GM12874 (cell line): ENCODE results near the gene POP5.

ENCODE experiments used
- TF ChIP-seq, protein P1 (sequence below): IDR thresholded peaks from 2 replicates; pipeline ENCODE4 v1.5.1; 2011; ENCODE audit warnings: low read depth, mild to moderate bottlenecking, control low read depth, low read length, moderate library complexity; ENCODE audit not compliant: insufficient read depth

POP5 gene

DNA sequence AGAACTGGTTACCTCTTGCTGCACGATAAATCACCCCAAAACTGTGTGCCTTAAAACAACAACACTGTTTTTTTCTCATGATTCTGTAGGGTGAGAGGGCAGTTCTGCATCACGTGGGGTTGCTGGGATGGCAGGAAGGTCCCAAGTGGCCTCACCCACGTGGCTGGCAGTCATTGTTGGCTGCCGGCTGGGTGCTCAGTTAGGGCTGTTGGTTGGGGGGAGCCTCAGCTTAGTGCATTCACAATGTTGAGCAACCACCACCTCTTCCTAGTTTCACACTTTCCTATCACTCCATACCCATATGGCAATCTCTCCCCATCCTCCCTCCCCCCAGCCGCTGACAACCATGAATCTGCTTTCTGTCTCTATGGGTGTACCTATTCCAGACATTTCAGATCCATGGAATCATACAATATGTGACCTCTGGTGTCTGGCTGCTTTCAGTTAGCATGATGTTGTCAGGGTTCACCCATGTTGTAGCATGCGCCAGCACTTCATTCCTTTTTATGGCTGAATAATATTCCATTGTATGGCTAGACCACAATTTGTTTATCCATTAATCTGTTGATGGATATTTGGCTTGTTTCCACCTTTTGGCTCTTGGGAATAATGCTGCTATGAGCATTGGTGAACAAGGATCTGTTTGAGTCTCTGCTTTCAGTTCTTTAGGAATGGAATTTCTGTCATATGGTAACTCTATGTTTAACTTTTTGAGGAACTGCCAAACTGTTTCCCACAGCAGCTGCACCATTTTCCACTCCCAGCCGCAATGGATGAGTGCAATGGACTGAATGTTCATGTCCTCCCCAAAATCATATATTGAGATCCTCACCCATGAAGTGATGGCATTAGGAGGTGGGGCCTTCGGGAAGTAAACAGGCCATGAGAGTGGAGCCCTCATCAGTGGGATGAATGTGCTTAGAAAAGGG is 11.2 kb upstream of the POP5 start:
- TF ChIP-seq, protein P1, sequence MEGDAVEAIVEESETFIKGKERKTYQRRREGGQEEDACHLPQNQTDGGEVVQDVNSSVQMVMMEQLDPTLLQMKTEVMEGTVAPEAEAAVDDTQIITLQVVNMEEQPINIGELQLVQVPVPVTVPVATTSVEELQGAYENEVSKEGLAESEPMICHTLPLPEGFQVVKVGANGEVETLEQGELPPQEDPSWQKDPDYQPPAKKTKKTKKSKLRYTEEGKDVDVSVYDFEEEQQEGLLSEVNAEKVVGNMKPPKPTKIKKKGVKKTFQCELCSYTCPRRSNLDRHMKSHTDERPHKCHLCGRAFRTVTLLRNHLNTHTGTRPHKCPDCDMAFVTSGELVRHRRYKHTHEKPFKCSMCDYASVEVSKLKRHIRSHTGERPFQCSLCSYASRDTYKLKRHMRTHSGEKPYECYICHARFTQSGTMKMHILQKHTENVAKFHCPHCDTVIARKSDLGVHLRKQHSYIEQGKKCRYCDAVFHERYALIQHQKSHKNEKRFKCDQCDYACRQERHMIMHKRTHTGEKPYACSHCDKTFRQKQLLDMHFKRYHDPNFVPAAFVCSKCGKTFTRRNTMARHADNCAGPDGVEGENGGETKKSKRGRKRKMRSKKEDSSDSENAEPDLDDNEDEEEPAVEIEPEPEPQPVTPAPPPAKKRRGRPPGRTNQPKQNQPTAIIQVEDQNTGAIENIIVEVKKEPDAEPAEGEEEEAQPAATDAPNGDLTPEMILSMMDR: no peak

DNA sequence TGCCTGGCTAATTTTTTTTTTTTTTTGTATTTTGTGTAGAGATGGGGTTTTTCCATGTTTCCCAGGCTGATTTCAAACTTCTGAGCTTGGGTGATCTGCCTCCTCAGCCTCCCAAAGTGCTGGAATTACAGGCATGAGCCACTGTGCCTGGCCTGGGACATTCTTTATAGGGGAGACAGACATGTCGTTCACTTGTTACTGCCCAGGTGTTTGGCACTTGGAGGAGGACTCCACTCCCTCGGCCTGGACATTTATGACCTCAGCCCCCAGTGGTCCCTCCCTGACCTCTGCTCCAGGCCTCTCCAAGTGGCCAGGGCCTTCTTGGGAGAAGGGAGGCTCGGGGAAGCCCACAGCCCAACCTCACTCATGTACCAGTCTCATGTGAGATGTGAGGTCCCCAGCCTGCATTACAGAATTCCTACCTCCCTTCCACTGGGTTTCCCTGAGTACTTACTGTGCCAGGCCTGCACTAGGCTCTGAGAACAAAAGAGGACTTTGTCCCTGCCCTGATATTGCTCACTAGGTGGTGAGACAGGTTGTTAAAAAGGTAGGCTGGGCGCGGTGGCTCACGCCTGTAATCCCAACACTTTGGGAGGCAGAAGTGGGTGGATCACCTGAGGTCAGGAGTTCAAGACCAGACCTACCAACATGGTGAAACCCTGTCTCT is 9.7 kb upstream of the POP5 start:
- TF ChIP-seq, protein P1: no peak

DNA sequence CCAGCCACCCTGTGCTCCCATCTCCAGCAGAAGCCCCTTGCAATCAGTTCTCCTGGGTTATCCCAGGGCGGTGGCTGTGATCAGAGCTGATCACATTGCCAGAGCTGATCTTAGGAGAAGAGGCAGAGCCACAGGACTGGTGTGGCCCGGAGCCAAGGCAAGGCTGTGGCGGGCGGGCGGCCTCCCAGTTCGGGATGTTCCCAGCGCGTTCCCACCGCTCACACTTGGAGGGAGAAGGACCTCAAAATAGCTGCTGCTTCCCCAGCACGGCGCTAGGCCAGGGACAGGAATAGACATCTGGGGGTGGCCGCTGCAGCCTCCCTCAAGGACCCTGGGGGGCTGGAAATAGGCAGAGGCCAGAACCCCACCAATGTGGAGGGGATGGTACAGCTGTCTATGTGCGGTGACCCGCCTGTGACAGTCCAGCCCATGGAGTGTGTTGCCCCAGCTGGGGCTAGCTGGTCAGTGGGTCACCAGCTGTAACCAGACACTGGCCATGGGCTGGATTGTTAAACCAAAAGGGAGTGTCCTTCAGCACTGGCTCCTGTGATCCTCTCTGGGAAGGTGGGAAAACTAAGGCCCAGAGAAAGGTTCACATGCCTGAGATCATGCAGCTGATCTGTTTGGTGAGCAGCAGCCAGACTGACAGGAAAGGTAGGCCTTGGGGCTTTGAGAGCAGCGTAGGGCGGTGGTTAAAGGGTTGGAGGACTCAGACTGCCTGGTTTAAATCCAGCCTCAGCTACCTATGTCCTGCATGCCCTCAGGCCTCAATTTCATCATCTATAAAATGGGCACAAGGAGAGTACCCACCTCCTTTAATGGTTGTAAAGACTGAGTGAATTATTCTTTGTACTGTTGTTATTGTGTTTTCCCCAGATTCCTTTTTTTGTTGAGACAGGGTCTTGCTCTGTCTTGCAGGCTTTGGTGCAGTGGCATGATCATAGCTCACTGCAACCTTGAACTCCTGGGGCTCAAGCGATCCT is 8.0 kb upstream of the POP5 start:
- TF ChIP-seq, protein P1: no peak

DNA sequence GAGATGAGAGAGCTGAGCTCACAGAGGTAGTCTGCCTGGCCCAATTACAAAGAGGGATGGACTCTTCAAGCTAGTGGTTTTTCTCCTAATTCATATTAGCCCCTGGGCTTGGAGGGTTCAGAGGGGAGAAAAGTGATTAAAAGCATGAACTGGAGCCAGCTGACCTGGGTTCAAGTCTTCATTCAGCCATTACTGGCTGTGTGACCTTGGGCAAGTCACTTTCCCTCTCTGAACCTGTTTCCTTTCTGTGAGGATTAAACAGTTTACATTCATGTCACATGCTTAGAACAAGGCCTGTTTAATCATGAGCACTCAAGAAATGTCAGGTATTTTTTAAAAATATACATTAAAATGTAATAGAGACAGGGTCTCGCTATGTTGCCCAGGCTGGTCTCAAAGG is 7.2 kb upstream of the POP5 start:
- TF ChIP-seq, protein P1: no peak

DNA sequence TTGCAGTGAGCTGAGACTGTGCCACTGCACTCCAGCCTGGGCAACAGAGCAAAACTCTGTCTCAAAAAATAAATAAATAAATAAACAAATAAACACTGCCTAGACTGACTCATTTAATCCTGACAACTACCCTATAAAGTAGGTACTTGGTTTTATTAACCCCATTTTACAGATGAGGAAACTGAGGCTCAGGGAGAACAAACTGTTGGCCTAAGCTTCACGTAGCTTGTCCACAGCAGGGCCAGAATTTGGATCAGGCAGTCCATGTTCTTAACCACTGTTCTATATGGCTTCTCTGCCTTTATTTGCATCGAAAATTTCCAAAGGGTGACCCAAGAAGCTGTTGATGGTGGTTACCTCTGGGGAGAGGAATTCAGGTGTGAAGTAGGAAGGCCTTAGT is 5.7 kb upstream of the POP5 start:
- TF ChIP-seq, protein P1: no peak

DNA sequence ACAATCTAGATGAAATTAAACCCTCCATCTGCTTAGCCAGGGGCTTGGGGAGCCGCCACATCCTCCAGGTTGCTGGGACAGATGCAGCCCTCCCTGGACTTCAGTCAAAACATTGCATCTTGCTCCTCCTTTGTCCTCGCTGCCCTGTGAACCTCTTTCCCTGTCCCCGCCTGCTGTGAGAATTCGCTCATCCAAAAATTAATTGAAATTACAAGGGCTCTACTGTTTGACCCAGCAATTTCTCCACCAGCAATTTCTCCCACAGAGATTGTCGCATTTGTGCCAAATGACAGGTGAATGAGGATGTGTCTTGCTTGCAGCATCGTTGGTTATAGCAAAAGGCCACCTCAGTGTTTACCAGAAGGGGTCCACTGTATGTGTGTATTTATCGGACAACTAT is 5.0 kb upstream of the POP5 start:
- TF ChIP-seq, protein P1: no peak
